HG03520 (cell line): Measurements from ENCODE around the gene DPF1.

Experiments used
- ATAC-seq: cut with Tn5 transposase; IDR thresholded peaks from one replicate; pipeline ENCODE4 v1.9.1; 2021; ENCODE audit warnings: mild to moderate bottlenecking, moderate library complexity; ENCODE audit not compliant: unreplicated experiment

The DPF1 gene

DNA sequence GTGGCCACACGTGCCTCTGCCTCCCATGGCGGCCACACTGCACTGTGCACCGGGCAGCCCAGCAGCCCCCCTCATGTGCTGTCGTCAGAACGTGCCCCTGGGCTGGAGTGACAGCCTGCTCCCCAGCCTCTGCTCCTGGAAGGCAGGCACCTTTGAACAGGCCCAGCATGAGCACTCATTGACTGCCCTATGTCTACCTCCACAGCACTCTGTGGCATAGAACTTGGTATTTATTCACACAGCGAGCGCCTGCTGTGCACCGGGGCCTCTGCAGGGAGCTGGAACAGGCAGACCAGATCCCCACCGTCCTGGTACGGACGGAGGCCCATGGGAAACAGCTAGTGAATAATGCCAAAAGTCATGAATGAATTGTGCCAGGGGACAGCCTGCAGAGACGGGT is 53.7 kb downstream of the DPF1 start:
- no peak for ATAC-seq

DNA sequence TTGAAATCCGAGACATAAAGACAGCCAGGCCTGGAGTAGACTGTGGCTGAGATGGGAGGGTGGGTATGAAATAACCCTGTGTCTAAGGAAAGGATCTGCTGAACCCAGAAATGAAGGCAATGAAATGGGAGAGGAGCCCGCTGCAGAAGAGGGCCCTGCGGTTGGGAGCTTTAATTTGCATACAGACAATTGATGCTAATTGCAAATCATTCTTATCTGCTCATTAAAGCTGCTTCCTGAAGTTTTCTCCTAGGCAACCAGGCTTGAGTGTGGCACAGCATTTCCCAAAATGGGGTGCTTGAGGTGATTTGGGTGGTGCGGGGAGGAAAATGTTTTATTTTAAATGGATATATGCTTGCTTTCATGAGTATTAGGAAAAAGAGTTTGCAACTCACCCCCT is 55.4 kb downstream of the DPF1 start:
- ATAC-seq, result no peak

DNA sequence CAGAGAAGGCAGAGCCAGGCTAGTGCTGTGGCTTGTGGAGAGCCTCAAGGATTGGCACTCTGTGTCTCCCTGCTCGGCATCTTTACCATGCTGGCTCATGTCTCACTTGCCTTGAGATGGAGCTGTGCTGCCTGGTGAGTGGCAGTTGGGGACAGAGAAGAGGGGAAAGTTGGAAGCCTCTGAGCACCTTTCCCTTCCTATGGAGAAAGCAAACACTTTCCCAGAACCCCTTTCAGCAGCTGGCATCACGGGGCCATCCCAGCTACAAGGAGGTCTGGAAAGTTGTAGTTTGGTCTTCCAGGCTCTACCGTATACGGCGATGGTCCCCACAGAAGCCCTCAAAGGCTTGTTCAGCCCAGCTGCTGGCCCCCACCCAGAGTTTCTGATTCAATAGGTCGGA is 58.7 kb downstream of the DPF1 start:
- ATAC-seq, result no peak

DNA sequence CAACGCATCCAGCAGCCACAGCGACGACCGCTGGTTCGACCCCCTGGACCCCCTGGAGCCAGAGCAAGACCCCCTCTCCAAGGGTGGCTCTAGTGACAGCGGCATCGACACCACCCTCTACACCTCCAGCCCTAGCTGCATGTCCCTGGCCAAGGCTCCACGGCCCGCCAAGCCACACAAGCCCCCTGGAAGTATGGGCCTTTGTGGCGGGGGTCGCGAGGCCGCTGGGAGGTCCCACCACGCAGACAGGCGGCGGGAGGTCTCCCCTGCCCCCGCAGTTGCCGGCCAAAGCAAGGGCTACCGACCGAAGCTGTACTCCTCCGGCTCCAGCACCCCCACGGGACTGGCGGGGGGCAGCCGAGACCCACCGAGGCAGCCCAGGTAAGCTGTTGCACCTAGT is 59.5 kb downstream of the DPF1 start:
- no peak for ATAC-seq

DNA sequence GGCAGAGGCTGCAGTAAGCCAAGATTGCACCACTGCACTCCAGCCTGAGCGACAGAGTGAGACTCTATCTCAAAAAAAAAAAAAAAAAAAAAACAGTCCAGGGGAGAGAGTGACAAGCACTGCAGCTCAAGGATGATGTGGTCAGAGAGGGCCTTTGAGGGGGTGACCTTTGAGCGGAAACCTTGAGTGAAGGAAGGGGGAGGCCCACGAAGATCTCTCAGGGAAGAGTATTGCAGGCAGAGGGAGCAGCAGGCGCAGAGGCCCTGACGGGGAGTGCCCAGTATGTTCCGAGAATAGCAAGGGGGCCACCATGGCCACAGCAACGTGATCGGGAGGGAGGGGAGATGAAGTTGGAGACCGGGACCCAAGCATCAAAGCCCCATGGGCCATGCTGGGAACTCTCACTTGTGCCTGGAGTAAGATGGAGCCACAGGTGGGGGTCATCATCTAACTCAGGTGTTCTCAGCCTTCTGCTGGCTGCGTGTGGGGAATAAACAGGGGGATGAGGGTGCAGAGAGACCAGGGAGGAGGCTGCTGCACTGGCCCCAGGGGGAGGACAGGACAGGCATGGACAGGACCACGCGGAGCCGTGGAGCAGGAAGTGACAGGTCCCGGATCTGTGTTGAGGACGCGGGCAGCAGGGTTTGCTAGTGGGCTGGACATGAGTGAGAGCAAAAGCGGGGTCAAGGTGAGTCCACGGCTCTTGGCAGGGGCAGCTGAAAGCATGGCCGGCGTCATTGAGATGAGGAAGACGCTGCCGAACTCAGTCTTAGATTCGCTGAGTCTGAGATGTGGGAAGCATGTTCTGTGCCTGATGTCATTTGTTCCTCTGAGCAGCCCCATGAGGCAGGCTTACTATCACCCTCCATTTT is 60.4 kb downstream of the DPF1 start:
- ATAC-seq, result no peak

DNA sequence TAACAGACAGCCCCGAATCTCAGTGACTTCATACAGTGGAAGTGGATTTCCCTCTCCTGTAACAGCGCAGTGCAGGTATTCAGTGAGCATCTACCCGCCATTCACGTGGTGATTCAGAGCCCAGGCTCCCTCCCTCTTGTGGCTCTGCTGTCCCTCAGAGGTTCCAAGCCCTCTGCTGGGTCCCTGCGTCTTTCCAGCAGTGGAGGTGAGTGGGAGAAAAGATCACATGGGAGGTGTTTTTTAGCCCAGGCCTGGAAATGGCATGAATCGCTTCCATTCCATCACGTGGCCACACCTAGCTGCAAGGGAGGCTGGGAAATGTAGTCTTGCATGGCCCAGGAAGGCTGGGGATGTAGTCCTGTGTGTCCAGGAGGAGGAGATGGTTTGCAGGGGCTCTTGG is 61.4 kb downstream of the DPF1 start:
- no peak for ATAC-seq

DNA sequence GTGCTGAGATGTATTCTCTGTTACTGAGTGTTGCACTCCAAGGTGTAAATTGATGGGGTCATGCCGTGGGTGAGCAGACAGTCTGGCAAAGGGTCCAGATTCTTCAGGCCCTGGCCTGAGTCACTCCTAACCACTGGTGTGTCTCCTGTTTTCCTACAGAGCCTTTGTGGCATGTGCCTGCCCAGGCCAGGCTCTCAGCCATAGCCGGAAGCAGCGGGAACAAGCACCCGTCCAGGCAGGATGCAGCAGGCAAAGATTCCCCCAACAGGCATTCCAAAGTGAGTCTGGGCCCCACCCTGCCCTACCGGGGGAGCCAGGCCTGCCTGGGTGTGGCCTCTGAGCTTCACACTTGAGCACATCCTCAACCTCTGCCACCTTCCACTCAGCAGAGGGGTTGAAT is 61.9 kb downstream of the DPF1 start:
- no peak for ATAC-seq
